ENCODE results near the gene C17orf50. TPM values are rescaled to one million over a fixed set of nuclear protein-coding genes. Genes with fewer than 3 reads are reported as not detected.

Gene C17orf50
- total and polyA plus RNA-seq, 2 of the 13 experiments (the other 11 are each of a cell fraction or from before 2014, with no cell fraction given) = not detected

GRCh38 chr17:35795007-35795870 is 34.6 kb downstream of the C17orf50 start, which contains the start of gene MMP28:
MMP28 (minus strand) TSS chr17:35795641; CDS start chr17:35795377, 264 bp downstream.
- ChIA-PET POLR2A (interaction anchor here (0.6 to 1.3 kb wide), 2 partner anchors 14 to 188 kb away, joined by 3 to 5 read pairs; partner anchors contain the start of gene TAF15), CTCF (ENCODE audit: low intra/inter-chr PET ratio, low total read pairs) (no interaction called here)
- Histone ChIP-seq H3K4me1 (ENCODE audit: insufficient read depth, low read length) (peaks cover 6% of the 10 kb centered on the region; the same call in 1 of the 2 replicates), H3K79me2 (ENCODE audit: insufficient read depth, low read length) (no peaks in the 10 kb centered on the region), H3K36me3 (replicated peaks in 1 of 2; ENCODE audit: control insufficient read depth in 1 of 2, insufficient read depth in 2 of 2, low read length in 2 of 2) (no peaks in the 10 kb centered on the region), H3K9me3 (ENCODE audit: low read length) (no peaks in the 10 kb centered on the region), H2AFZ (ENCODE audit: low read length) (no peak within 1 kb of the TSS), H3K4me3 (replicated peaks in 1 of 3; ENCODE audit: insufficient read depth in 1 of 3, low read depth in 2 of 3, low read length in 3 of 3) (peak within 1 kb of the TSS; percentile 12 to 54 (median 39); a peak in 4 of 6 replicates), H4K20me1 (ENCODE audit: insufficient read depth, low read length) (no peaks in the 10 kb centered on the region), H3K27me3 (ENCODE audit: control insufficient read depth in 1 of 2, insufficient read depth in 2 of 2, low read length in 2 of 2) (peaks cover 13 to 69% of the 10 kb centered on the region in 2 experiments; a peak in 4 of 5 replicates), H3K9ac (ENCODE audit: insufficient read depth, low read depth, low read length) (no peak within 1 kb of the TSS), H3K4me2 (ENCODE audit: low read depth, low read length) (peak within 1 kb of the TSS; percentile 67), H3K27ac (ENCODE audit: extremely low read length, insufficient read depth, low read length) (no peak within 1 kb of the TSS)
- 0% methylated on average over 1 of the region's 89 CpGs for WGBS (ENCODE audit: low lambda C conversion rate)
- FAIRE-seq (no peak), DNase-seq (ENCODE audit: low spot score) (no peak), ATAC-seq (peak; percentile 79)
- BruUV-seq (replicated peaks) = no TSS peak
- intact Hi-C loops (cut with micrococcal nuclease; ENCODE audit: unreplicated experiment) = no loop called here
- in situ Hi-C loops (cut with HindIII; ENCODE audit: extremely low pct_ligation_motif_present, low pct_unique_long_range_greater_than_20kb) = no loop called here
- TF ChIP-seq, protein P1, sequence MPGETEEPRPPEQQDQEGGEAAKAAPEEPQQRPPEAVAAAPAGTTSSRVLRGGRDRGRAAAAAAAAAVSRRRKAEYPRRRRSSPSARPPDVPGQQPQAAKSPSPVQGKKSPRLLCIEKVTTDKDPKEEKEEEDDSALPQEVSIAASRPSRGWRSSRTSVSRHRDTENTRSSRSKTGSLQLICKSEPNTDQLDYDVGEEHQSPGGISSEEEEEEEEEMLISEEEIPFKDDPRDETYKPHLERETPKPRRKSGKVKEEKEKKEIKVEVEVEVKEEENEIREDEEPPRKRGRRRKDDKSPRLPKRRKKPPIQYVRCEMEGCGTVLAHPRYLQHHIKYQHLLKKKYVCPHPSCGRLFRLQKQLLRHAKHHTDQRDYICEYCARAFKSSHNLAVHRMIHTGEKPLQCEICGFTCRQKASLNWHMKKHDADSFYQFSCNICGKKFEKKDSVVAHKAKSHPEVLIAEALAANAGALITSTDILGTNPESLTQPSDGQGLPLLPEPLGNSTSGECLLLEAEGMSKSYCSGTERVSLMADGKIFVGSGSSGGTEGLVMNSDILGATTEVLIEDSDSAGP (CRISPR knock-in tag; IDR thresholded peaks at IDR 0.05; ENCODE audit: borderline replicate concordance) = 0 out of 2 replicates have a peak, but pooled peaks have one; percentile 21
- TF ChIP-seq MTF2 (CRISPR knock-in tag; IDR thresholded peaks at IDR 0.05; ENCODE audit: borderline replicate concordance) (peak; percentile 78; the same call in 1 of the 2 replicates), DR1 (CRISPR knock-in tag; IDR thresholded peaks at IDR 0.05) (no peak), UBTF (CRISPR knock-in tag; IDR thresholded peaks at IDR 0.05) (peak; percentile 71; the same call in 1 of the 2 replicates), HNF4G (IDR thresholded peaks at IDR 0.05; ENCODE audit: borderline replicate concordance, low read depth, low read length) (no peak), HNF4G (CRISPR knock-in tag; IDR thresholded peaks at IDR 0.05; ENCODE audit: borderline replicate concordance, low read depth) (no peak), ZNF878 (CRISPR knock-in tag; IDR thresholded peaks at IDR 0.05) (no peak), ATF7 (IDR thresholded peaks at IDR 0.05) (no peak), ATF7 (CRISPR knock-in tag; IDR thresholded peaks at IDR 0.05) (no peak), ZNF224 (CRISPR knock-in tag; IDR thresholded peaks at IDR 0.05) (no peak), ZNF800 (CRISPR knock-in tag; IDR thresholded peaks at IDR 0.05) (peak; percentile 98), ZNF331 (CRISPR knock-in tag; IDR thresholded peaks at IDR 0.05) (no peak), ZNF460 (CRISPR knock-in tag; IDR thresholded peaks at IDR 0.05; ENCODE audit: borderline replicate concordance) (no peak), YEATS2 (CRISPR knock-in tag; IDR thresholded peaks at IDR 0.05; ENCODE audit: borderline replicate concordance) (no peak), EZH2 (conservative IDR thresholded peaks at IDR 0.05; ENCODE audit: low read depth, low read length) (0 out of 2 replicates have a peak, but pooled peaks have one; percentile 8)
- TF ChIP-seq, protein P2, sequence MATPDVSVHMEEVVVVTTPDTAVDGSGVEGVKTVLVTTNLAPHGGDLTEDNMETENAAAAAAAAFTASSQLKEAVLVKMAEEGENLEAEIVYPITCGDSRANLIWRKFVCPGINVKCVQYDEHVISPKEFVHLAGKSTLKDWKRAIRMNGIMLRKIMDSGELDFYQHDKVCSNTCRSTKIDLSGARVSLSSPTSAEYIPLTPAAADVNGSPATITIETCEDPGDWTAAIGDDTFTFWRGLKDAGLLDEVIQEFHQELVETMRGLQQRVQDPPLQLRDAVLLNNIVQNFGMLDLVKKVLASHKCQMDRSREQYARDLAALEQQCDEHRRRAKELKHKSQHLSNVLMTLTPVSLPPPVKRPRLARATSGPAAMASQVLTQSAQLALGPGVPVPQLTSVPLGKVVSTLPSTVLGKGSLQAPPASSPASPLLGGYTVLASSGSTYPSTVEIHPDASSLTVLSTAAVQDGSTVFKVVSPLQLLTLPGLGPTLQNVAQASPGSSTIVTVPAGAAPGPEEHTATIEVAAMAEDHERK (CRISPR knock-in tag; IDR thresholded peaks at IDR 0.05; ENCODE audit: low read depth) = no peak
